GM18517 (cell line): ENCODE results near the gene NPB.

ENCODE experiments used
- ATAC-seq: cut with Tn5 transposase; IDR thresholded peaks from one replicate; pipeline ENCODE4 v1.9.1; 2021; ENCODE audit warnings: mild to moderate bottlenecking, moderate library complexity; ENCODE audit not compliant: unreplicated experiment

The NPB gene

GRCh38 chr17:81898885-81899284, 3.2 kb upstream of the NPB start:
- no peak for ATAC-seq

GRCh38 chr17:81899514-81900166, 2.4 kb upstream of the NPB start:
- ATAC-seq = no peak

- ATAC-seq = no peak
These were observed 1.7 kb upstream of the NPB start for GRCh38 chr17:81900181-81900820.

- ATAC-seq = no peak
These were observed 643 bp upstream of the NPB start for GRCh38 chr17:81901167-81902022.

GRCh38 chr17:81902653-81903414, 796 bp downstream of the NPB start:
- ATAC-seq = no peak

GRCh38 chr17:81903415-81903831, 1.4 kb downstream of the NPB start:
- ATAC-seq = no peak

GRCh38 chr17:81903896-81904599, 2.0 kb downstream of the NPB start:
- ATAC-seq = no peak

- no peak for ATAC-seq
These were observed 2.8 kb downstream of the NPB start for GRCh38 chr17:81904600-81905423.

GRCh38 chr17:81905424-81905875, 3.4 kb downstream of the NPB start:
- ATAC-seq = no peak

GRCh38 chr17:81905993-81906392, 4.0 kb downstream of the NPB start:
- ATAC-seq = no peak

- ATAC-seq = no peak
These were observed 4.6 kb downstream of the NPB start for GRCh38 chr17:81906476-81907218.

- no peak for ATAC-seq
These were observed 5.4 kb downstream of the NPB start for GRCh38 chr17:81907219-81908145.

GRCh38 chr17:81908793-81909192, 6.8 kb downstream of the NPB start:
- ATAC-seq = no peak

GRCh38 chr17:81909231-81909630, 7.2 kb downstream of the NPB start:
- ATAC-seq = no peak

- no peak for ATAC-seq
These were observed 8.2 kb downstream of the NPB start for GRCh38 chr17:81909966-81910839.

- peak; percentile 38 for ATAC-seq
These were observed 8.8 kb downstream of the NPB start for GRCh38 chr17:81910840-81911276.
